Lung (tissue), 12 donors: ENCODE measurements around the gene SETD2. TPM values are rescaled to one million over a fixed set of nuclear protein-coding genes. Genes with fewer than 3 reads are reported as not detected.

ENCODE experiments used
- ATAC-seq: fragments of 200-7000 bp; cut with Tn5 transposase; one replicate; pipeline ENCODE4 v1.9.1; 2020; ENCODE audit warnings: moderate number of reproducible peaks; ENCODE audit not compliant: insufficient read depth, low FRiP score
- DNase-seq, 3 donors: peaks; one replicate each; pipeline ENCODE4 v3.0.0-alpha.2; 2013 to 2017
- H3K27ac ChIP-seq, 2 donors: one replicate each; pipeline ENCODE4 v1.5.1; 2013; ENCODE audit warnings: mild to moderate bottlenecking in 2 of 2, moderate library complexity in 2 of 2, control low read depth in 1 of 2, inconsistent platforms in 1 of 2, low read depth in 1 of 2, low read length in 1 of 2
- H3K27me3 ChIP-seq, 3 donors: one replicate each; pipeline ENCODE4 v1.5.1; 2013; ENCODE audit warnings: low read length in 2 of 3; ENCODE audit not compliant: control insufficient read depth in 3 of 3, insufficient read depth in 3 of 3
- H3K36me3 ChIP-seq, 4 donors: one replicate each; pipeline ENCODE4 v1.5.1; 2013; ENCODE audit warnings: low read length in 4 of 4, mild to moderate bottlenecking in 1 of 4, moderate library complexity in 1 of 4; ENCODE audit not compliant: control insufficient read depth in 4 of 4, insufficient read depth in 4 of 4
- H3K4me1 ChIP-seq, 5 donors: one replicate each; pipeline ENCODE4 v1.5.1; 2013; ENCODE audit warnings: low read length in 5 of 5, mild to moderate bottlenecking in 2 of 5, moderate library complexity in 1 of 5; ENCODE audit not compliant: control insufficient read depth in 5 of 5, insufficient read depth in 5 of 5
- H3K4me3 ChIP-seq: one replicate; pipeline ENCODE4 v1.5.1; 2013; ENCODE audit warnings: mild to moderate bottlenecking, control low read depth, moderate library complexity
- H3K9ac ChIP-seq, 2 donors: one replicate each; pipeline ENCODE4 v1.5.1; 2013; ENCODE audit warnings: low read length in 2 of 2, control low read depth in 1 of 2; ENCODE audit not compliant: insufficient read depth in 1 of 2
- H3K9me3 ChIP-seq, 4 donors: one replicate each; pipeline ENCODE4 v1.5.1; 2013; ENCODE audit warnings: low read length in 3 of 4, mild to moderate bottlenecking in 1 of 4, moderate library complexity in 1 of 4; ENCODE audit not compliant: control insufficient read depth in 4 of 4, insufficient read depth in 3 of 4
- WGBS, 2 donors: extraction: QIAGEN DNeasy Blood & Tissue Kit; methylation state at CpG; one replicate each; pipeline ENCODE4 v1.1.7; 2013; 5-methylcytosine and 5-hydroxymethylcytosine counted together
- polyA plus RNA-seq, 2 donors: library from polyadenylated mRNA; stranded (reverse); fragments of 200-250 nt; gene quantifications; one replicate each; pipeline ENCODE4 v1.2.1, GENCODE V29; 2013
- total RNA-seq, 2 donors: library from RNA; depleted of rRNA in 1 of 2; stranded (reverse); fragments of >200 nt in 1 of 2; gene quantifications; one replicate each; pipeline ENCODE4 v1.2.1, GENCODE V29; 2014 to 2021
- TF ChIP-seq, protein P1 (sequence below): IDR thresholded peaks from 2 replicates; pipeline ENCODE4 v1.5.1; 2012; ENCODE audit warnings: mild to moderate bottlenecking; ENCODE audit errors: control extremely low read depth, extremely low read depth
- donor health status: control.
- donor health status: control.
- donor health status: Bipolar disorder and iron deficiency.
- donor health status: healthy.
- donor health status: DM: yes; HTN: yes; CAD: no.

Gene SETD2
- total and polyA plus RNA-seq, 4 donors, result 10.4 to 107 (median 25.0) TPM

GRCh38 chr3:47006145-47006651, 157.7 kb downstream of the SETD2 start:
- no peak for ATAC-seq
- TF ChIP-seq, protein P1, sequence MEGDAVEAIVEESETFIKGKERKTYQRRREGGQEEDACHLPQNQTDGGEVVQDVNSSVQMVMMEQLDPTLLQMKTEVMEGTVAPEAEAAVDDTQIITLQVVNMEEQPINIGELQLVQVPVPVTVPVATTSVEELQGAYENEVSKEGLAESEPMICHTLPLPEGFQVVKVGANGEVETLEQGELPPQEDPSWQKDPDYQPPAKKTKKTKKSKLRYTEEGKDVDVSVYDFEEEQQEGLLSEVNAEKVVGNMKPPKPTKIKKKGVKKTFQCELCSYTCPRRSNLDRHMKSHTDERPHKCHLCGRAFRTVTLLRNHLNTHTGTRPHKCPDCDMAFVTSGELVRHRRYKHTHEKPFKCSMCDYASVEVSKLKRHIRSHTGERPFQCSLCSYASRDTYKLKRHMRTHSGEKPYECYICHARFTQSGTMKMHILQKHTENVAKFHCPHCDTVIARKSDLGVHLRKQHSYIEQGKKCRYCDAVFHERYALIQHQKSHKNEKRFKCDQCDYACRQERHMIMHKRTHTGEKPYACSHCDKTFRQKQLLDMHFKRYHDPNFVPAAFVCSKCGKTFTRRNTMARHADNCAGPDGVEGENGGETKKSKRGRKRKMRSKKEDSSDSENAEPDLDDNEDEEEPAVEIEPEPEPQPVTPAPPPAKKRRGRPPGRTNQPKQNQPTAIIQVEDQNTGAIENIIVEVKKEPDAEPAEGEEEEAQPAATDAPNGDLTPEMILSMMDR, result no peak
- Histone ChIP-seq H3K4me3 (no peak overlapping the region), H3K9ac (no peak overlapping the region), H3K9me3 (peaks cover 0 to 2% (median 0%) of the 10 kb centered on the region in 4 donors), H3K27me3 (no peaks in the 10 kb centered on the region), H3K4me1 (peaks cover 0 to 8% (median 0%) of the 10 kb centered on the region in 5 donors), H3K36me3 (peaks cover 3 to 64% (median 6%) of the 10 kb centered on the region in 4 donors), H3K27ac (no peak overlapping the region)
- DNase-seq, result no peak
- WGBS, 2 donors, result 92 to 93% methylated on average over 9 of the region's 9 CpGs

DNA sequence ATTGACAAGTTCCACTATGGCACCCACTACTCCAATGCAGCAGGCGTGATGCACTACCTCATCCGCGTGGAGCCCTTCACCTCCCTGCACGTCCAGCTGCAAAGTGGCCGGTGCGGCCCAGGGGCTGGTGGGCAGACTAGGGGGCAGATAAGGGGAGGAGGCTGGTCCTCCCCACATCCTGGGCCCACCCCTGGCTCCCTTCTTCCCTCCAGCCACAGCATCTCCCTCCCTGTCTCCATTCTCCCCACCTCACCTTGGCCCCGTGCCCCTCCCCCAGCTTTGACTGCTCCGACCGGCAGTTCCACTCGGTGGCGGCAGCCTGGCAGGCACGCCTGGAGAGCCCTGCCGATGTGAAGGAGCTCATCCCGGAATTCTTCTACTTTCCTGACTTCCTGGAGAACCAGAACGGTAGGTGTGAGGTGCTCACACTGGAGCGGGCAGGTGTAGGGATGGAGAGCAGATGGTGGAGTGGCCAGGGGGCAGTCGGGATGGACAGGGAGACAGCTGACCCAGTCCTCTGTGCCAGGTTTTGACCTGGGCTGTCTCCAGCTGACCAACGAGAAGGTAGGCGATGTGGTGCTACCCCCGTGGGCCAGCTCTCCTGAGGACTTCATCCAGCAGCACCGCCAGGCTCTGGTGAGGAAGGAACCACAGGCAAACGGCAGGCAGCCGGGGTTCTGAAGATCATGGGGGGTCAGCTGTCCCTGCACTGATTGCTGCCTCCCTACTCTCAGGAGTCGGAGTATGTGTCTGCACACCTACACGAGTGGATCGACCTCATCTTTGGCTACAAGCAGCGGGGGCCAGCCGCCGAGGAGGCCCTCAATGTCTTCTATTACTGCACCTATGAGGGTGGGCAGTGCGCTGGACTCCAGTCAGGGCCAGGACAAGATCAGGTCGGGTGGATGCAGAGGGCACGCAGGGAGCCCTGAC, 158.4 kb downstream of the SETD2 start:
- Histone ChIP-seq H3K9me3 (peaks cover 0 to 2% (median 0%) of the 10 kb centered on the region in 4 donors), H3K4me3 (no peak overlapping the region), H3K27ac (no peak overlapping the region), H3K4me1 (peaks cover 0 to 8% (median 0%) of the 10 kb centered on the region in 5 donors), H3K36me3 (peaks cover 3 to 71% (median 6%) of the 10 kb centered on the region in 4 donors), H3K9ac (no peak overlapping the region), H3K27me3 (no peaks in the 10 kb centered on the region)
- peak; percentile 25 to 61 (median 59) for DNase-seq
- TF ChIP-seq, protein P1, result no peak
- ATAC-seq, result no peak
- 79 to 81% methylated on average over 31 to 32 of the region's 32 CpGs for WGBS, 2 donors

DNA sequence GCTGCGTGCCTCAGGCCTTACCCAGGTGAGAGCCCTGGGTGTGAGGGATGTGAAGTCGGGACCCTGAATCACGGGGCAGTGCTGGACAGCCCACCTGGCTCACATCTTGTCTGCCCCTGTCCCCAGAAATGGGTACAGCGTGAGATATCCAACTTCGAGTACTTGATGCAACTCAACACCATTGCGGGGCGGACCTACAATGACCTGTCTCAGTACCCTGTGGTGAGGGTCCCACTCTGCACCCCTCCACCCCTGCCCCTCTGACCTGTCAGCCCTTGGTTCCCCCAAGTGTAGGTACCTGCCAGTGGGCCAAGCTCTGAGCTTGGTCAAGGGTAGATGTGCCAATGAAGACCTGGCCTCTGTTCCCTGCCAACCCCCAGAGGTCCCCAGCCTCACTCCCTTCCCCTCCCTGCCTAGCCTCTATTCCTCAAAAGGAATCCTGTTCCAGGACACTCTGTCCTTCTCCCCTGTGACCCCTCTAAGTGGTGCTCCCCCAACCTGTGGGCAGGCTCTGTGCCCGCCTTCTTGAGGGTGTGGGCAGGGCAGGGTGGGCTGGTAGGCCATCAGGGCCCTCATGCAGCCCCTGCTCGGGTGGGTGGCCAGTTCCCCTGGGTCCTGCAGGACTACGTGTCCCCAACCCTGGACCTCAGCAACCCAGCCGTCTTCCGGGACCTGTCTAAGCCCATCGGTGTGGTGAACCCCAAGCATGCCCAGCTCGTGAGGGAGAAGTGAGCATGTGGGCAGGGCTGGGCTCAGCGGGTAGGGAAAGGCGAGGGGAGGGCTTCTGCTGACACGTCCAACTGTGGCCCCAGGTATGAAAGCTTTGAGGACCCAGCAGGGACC, 159.3 kb downstream of the SETD2 start:
- Histone ChIP-seq H3K27ac (no peak overlapping the region), H3K9ac (no peak overlapping the region), H3K36me3 (peaks cover 3 to 80% (median 6%) of the 10 kb centered on the region in 4 donors), H3K4me1 (peaks cover 0 to 2% (median 0%) of the 10 kb centered on the region in 5 donors), H3K27me3 (no peaks in the 10 kb centered on the region), H3K9me3 (peaks cover 0 to 2% (median 0%) of the 10 kb centered on the region in 4 donors), H3K4me3 (no peak overlapping the region)
- TF ChIP-seq, protein P1, result no peak
- DNase-seq, result no peak
- WGBS, 2 donors, result 95 to 97% methylated on average over 17 of the region's 17 CpGs
- no peak for ATAC-seq
